HEK293T (cell line): ENCODE results near the gene CD2AP.

ENCODE experiments used
- ELF4 ChIP-seq: fragments of 450-650 bp; IDR thresholded peaks from 2 replicates; pipeline ENCODE4 v1.6.1; 2017; ENCODE audit warnings: antibody characterized with exemption
- FOXK2 ChIP-seq: fragments of 450-650 bp; IDR thresholded peaks from 2 replicates; pipeline ENCODE4 v1.6.1; 2016; ENCODE audit warnings: mild to moderate bottlenecking
- FOXM1 ChIP-seq: fragments of 450-650 bp; IDR thresholded peaks from 2 replicates; pipeline ENCODE4 v1.6.1; 2017; ENCODE audit warnings: mild to moderate bottlenecking, borderline replicate concordance
- LEF1 ChIP-seq: fragments of 450-650 bp; IDR thresholded peaks from 2 replicates; pipeline ENCODE4 v1.6.1; 2017; ENCODE audit warnings: mild to moderate bottlenecking, borderline replicate concordance
- NFRKB ChIP-seq: fragments of 450-650 bp; IDR thresholded peaks from 2 replicates; pipeline ENCODE4 v1.6.1; 2016; ENCODE audit warnings: mild to moderate bottlenecking, moderate library complexity
- SP1 ChIP-seq: fragments of 450-650 bp; IDR thresholded peaks from 2 replicates; pipeline ENCODE4 v1.6.1; 2017
- SUZ12 ChIP-seq: fragments of 450-650 bp; IDR thresholded peaks from 2 replicates; pipeline ENCODE4 v1.6.1; 2016; ENCODE audit warnings: mild to moderate bottlenecking
- TARDBP ChIP-seq: fragments of 450-650 bp; IDR thresholded peaks from 2 replicates; pipeline ENCODE4 v1.6.1; 2016
- ZNF384 ChIP-seq: fragments of 450-650 bp; IDR thresholded peaks from 2 replicates; pipeline ENCODE4 v1.6.1; 2016

DNA sequence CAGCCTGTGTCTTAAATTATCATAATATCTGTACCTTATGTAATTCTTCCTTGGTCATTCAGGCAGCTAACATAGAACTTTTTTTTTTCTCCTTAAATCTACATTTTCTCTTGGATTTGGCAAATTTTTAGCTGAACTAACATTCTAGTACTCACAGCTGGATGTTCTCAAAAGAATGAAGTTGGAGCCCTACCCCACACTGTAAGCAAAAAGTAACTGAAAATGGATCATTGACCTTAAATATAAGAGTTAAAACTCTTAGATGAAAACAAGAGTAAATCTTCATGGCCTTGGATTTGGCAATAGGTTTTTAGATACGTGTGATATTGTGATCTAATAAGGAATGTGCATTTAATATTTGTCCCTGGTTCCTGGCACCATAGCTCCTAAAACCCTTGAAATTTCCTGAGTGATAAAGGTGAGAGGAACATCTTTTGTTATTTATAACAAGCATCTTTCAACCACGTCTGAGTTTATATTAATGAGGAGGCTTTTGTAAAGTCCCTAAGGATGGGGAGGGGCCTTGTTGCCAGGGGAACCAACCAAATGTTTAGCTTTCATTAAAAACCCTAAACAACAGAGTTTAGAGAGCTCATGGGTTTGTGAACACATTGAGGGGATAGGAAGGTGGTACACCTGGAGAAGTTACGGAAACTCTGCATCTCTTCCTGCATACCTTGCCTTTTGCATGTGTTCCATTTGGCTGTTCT lies 114.7 kb downstream of the CD2AP start:
- TF ChIP-seq SP1 (no peak), LEF1 (no peak), NFRKB (no peak), ELF4 (no peak), FOXM1 (no peak), ZNF384 (no peak), SUZ12 (no peak), TARDBP (no peak), FOXK2 (no peak)
